Suprapubic skin (tissue), 3 donors: ENCODE data around the gene SNX27.

ENCODE experiments used
- CTCF ChIP-seq, 2 donors: fragments of 200-600 bp in 1 of 2; fragments of 450-650 bp in 1 of 2; sonication (generic) in 1 of 2; IDR thresholded peaks; one replicate each; pipeline ENCODE4 v1.5.1; 2016 to 2019; ENCODE audit warnings: antibody characterized with exemption in 2 of 2, mild to moderate bottlenecking in 1 of 2, moderate library complexity in 1 of 2
- EP300 ChIP-seq: sonication (generic); formaldehyde crosslinking; IDR thresholded peaks from one replicate; pipeline ENCODE4 v1.6.1; 2017; ENCODE audit warnings: antibody characterized with exemption
- POLR2A ChIP-seq, 2 donors: fragments of 450-650 bp; IDR thresholded peaks; one replicate each; pipeline ENCODE4 v1.6.1; 2017; ENCODE audit warnings: antibody characterized with exemption in 2 of 2, mild to moderate bottlenecking in 2 of 2, moderate library complexity in 2 of 2

GRCh38 chr1:151584780-151585179 lies 27.1 kb upstream of the SNX27 start:
- TF ChIP-seq EP300 (no peak), CTCF (IDR thresholded peaks at IDR 0.05) (no peak), POLR2A (IDR thresholded peaks at IDR 0.05) (no peak)
